IMR-90 (cell line): Measurements from ENCODE around the gene SYNE3. TPM values are rescaled to one million over a fixed set of nuclear protein-coding genes. Genes with fewer than 3 reads are reported as not detected.

Experiments
- ATAC-seq: fragments of 200-7000 bp; cut with Tn5 transposase; 2 replicates; pipeline ENCODE4 v1.9.1; 2020; ENCODE audit warnings: low read depth, mild to moderate bottlenecking, moderate library complexity
- BruUV-seq: library from RNA; stranded (reverse); fragments of 400-500 nt; replicated peaks from 2 replicates; lab custom pipeline; 2021; lab: Mats Ljungman, UMichigan
- CTCF ChIA-PET: fragments of 300-600 bp; formaldehyde crosslinking; extraction: SDS; loops from one replicate; lab custom pipeline; 2021; ENCODE audit warnings: antibody characterized with exemption; lab: Yijun Ruan, JAX
- POLR2A ChIA-PET: fragments of 300-600 bp; sonication (Branson Sonifier 250); formaldehyde crosslinking; loops from one replicate; lab custom pipeline; 2022; ENCODE audit warnings: antibody characterized with exemption; ENCODE audit not compliant: unreplicated experiment; lab: Charles Lee
- DNase-seq: peaks from one replicate; pipeline ENCODE4 v3.0.0; 2013
- H2AFZ ChIP-seq: replicated peaks from 2 replicates; pipeline ENCODE3; 2013; ENCODE audit warnings: low read length, mild to moderate bottlenecking; ENCODE audit not compliant: poor library complexity
- H2AK5ac ChIP-seq: 2 replicates; pipeline ENCODE4 v1.6.1; 2013; ENCODE audit warnings: low read depth, low read length, inconsistent platforms
- H2AK9ac ChIP-seq: replicated peaks from 2 replicates; pipeline ENCODE3; 2013; ENCODE audit warnings: mild to moderate bottlenecking, low read depth, low read length, moderate library complexity; ENCODE audit not compliant: poor library complexity
- H2BK120ac ChIP-seq: 2 replicates; pipeline ENCODE4 v1.6.1; 2013; ENCODE audit warnings: low read depth, low read length, inconsistent platforms
- H2BK15ac ChIP-seq: 3 replicates; pipeline ENCODE4 v1.6.1; 2013; ENCODE audit warnings: low read depth, low read length, inconsistent platforms
- H2BK20ac ChIP-seq: 2 replicates; pipeline ENCODE4 v1.6.1; 2013; ENCODE audit warnings: low read depth, mild to moderate bottlenecking, inconsistent platforms, low read length, moderate library complexity
- H2BK5ac ChIP-seq: 2 replicates; pipeline ENCODE4 v1.6.1; 2013; ENCODE audit warnings: mild to moderate bottlenecking, low read depth, low read length, inconsistent platforms; ENCODE audit not compliant: poor library complexity, severe bottlenecking
- H3K14ac ChIP-seq: replicated peaks from 2 replicates; pipeline ENCODE4 v1.6.1; 2013; ENCODE audit warnings: low read depth, low read length, inconsistent platforms
- H3K18ac ChIP-seq: 2 replicates; pipeline ENCODE4 v1.6.1; 2013; ENCODE audit warnings: low read depth, low read length, control low read depth
- H3K23ac ChIP-seq: 2 replicates; pipeline ENCODE4 v1.6.1; 2013; ENCODE audit warnings: low read depth, low read length, inconsistent platforms
- H3K27ac ChIP-seq: 2 replicates; pipeline ENCODE4 v1.5.1; 2013; ENCODE audit warnings: mild to moderate bottlenecking, control low read depth, low read length; ENCODE audit not compliant: insufficient read depth
- H3K27me3 ChIP-seq: 2 replicates; pipeline ENCODE4 v1.6.1; 2013; ENCODE audit warnings: low read length; ENCODE audit not compliant: control insufficient read depth, insufficient read depth
- H3K36me3 ChIP-seq: 2 replicates; pipeline ENCODE4 v1.6.1; 2013; ENCODE audit warnings: low read length, mixed read lengths; ENCODE audit not compliant: control insufficient read depth, insufficient read depth
- H3K4ac ChIP-seq: 2 replicates; pipeline ENCODE4 v1.6.1; 2013; ENCODE audit warnings: low read depth, low read length, inconsistent platforms
- H3K4me1 ChIP-seq: 2 replicates; pipeline ENCODE4 v1.6.1; 2013; ENCODE audit warnings: low read length, mixed read lengths; ENCODE audit not compliant: control insufficient read depth, insufficient read depth
- H3K4me2 ChIP-seq: 2 replicates; pipeline ENCODE4 v1.6.1; 2013; ENCODE audit warnings: low read depth, mild to moderate bottlenecking, control low read depth, low read length, moderate library complexity
- H3K4me3 ChIP-seq: 2 replicates; pipeline ENCODE4 v1.5.1; 2013; ENCODE audit warnings: low read depth, mild to moderate bottlenecking, control low read depth, low read length, moderate library complexity; ENCODE audit not compliant: insufficient read depth
- H3K56ac ChIP-seq: 2 replicates; pipeline ENCODE4 v1.6.1; 2013; ENCODE audit warnings: low read length, inconsistent platforms; ENCODE audit not compliant: insufficient read depth; ENCODE audit errors: extremely low read depth
- H3K79me1 ChIP-seq, 2 experiments: 2 replicates each; pipeline ENCODE4 v1.6.1; 2013; ENCODE audit warnings: low read length in 2 of 2, inconsistent platforms in 1 of 2, low read depth in 1 of 2
- H3K9ac ChIP-seq: 2 replicates; pipeline ENCODE4 v1.6.1; 2013; ENCODE audit warnings: low read depth, low read length, control low read depth
- H3K9me1 ChIP-seq: 2 replicates; pipeline ENCODE4 v1.6.1; 2013; ENCODE audit warnings: low read length, inconsistent platforms; ENCODE audit not compliant: insufficient read depth
- H3K9me3 ChIP-seq: 2 replicates; pipeline ENCODE4 v1.6.1; 2013; ENCODE audit warnings: low read length; ENCODE audit not compliant: control insufficient read depth, insufficient read depth
- H4K20me1 ChIP-seq: 2 replicates; pipeline ENCODE4 v1.6.1; 2013; ENCODE audit warnings: low read length, inconsistent platforms; ENCODE audit not compliant: insufficient read depth
- H4K5ac ChIP-seq: 2 replicates; pipeline ENCODE4 v1.6.1; 2013; ENCODE audit warnings: mild to moderate bottlenecking, low read depth, low read length, control low read depth
- H4K8ac ChIP-seq, 2 experiments: 2 replicates each; pipeline ENCODE4 v1.6.1; 2013; ENCODE audit warnings: low read depth in 2 of 2, low read length in 2 of 2, control low read depth in 1 of 2, inconsistent platforms in 1 of 2
- H4K91ac ChIP-seq: 2 replicates; pipeline ENCODE4 v1.6.1; 2013; ENCODE audit warnings: low read depth, low read length, inconsistent platforms; ENCODE audit not compliant: insufficient read depth
- BHLHE40 ChIP-seq: fragments of 150-350 bp; IDR thresholded peaks from 2 replicates; pipeline ENCODE4 v1.6.1; 2016; ENCODE audit warnings: mild to moderate bottlenecking, low read depth, low read length
- CEBPB ChIP-seq: IDR thresholded peaks from 2 replicates; pipeline ENCODE4 v1.6.1; 2012; ENCODE audit warnings: low read depth, low read length, improper control_type of control experiment
- CHD1 ChIP-seq: IDR thresholded peaks from 2 replicates; pipeline ENCODE4 v1.6.1; 2012; ENCODE audit warnings: low read depth, low read length, improper control_type of control experiment
- CTCF ChIP-seq: conservative IDR thresholded peaks from 2 replicates; pipeline ENCODE4 v1.5.1; 2012; ENCODE audit warnings: mild to moderate bottlenecking, low read depth, low read length, improper control_type of control experiment
- FOS ChIP-seq: fragments of 150-350 bp; IDR thresholded peaks from 2 replicates; pipeline ENCODE4 v1.6.1; 2016; ENCODE audit warnings: low read depth, low read length
- MAFK ChIP-seq: IDR thresholded peaks from 2 replicates; pipeline ENCODE4 v1.6.1; 2012; ENCODE audit warnings: low read depth, low read length, improper control_type of control experiment
- MXI1 ChIP-seq: IDR thresholded peaks from 2 replicates; pipeline ENCODE4 v1.6.1; 2012; ENCODE audit warnings: low read depth, mild to moderate bottlenecking, low read length, moderate library complexity, borderline replicate concordance
- NFE2L2 ChIP-seq: fragments of 150-350 bp; IDR thresholded peaks from 2 replicates; pipeline ENCODE4 v1.6.1; 2016; ENCODE audit warnings: low read depth, mild to moderate bottlenecking, low read length
- RAD21 ChIP-seq: IDR thresholded peaks from 2 replicates; pipeline ENCODE4 v1.6.1; 2012; ENCODE audit warnings: low read length, improper control_type of control experiment
- RFX5 ChIP-seq: IDR thresholded peaks from 2 replicates; pipeline ENCODE4 v1.8.0; 2012; ENCODE audit warnings: low read depth, mild to moderate bottlenecking, low read length, moderate library complexity
- SMC3 ChIP-seq: fragments of 150-350 bp; IDR thresholded peaks from 2 replicates; pipeline ENCODE4 v1.6.1; 2016; ENCODE audit warnings: low read depth, mild to moderate bottlenecking, antibody characterized with exemption, low read length, moderate library complexity
- USF2 ChIP-seq: fragments of 150-350 bp; IDR thresholded peaks from 2 replicates; pipeline ENCODE4 v1.6.1; 2017; ENCODE audit warnings: mild to moderate bottlenecking, antibody characterized with exemption, low read length, low read depth
- WGBS, 2 experiments: methylation state at CpG; one replicate each; pipeline versions ENCODE4 v1.1.5 to v1.1.7; 2013; ENCODE audit warnings: missing lambda C conversion rate in 2 of 2; ENCODE audit not compliant: insufficient read length in 1 of 2; ENCODE audit errors: extremely low coverage in 2 of 2; 5-methylcytosine and 5-hydroxymethylcytosine counted together
- dilution Hi-C: fragments of 300-500 bp; cut with HindIII; formaldehyde crosslinking; loops from one replicate; pipeline ENCODE4 v1.14.3; 2018; ENCODE audit warnings: low sequenced_read_pairs; ENCODE audit not compliant: unreplicated experiment
- in situ Hi-C: fragments of 300-500 bp; cut with MboI; formaldehyde crosslinking; loops from 3 replicates; pipeline ENCODE4 v1.14.3; 2019; ENCODE audit warnings: low sequenced_read_pairs, inconsistent platforms, mixed read lengths
- intact Hi-C: fragments of 100-400 bp; cut with micrococcal nuclease; formaldehyde crosslinking; loops from 2 replicates; pipeline ENCODE4 v1.10.0; 2022
- polyA plus RNA-seq, 3 experiments: library from polyadenylated mRNA; depleted of rRNA; stranded (reverse); fragments of >200 nt; gene quantifications; 2 replicates each; pipeline ENCODE4 v1.2.3, GENCODE V29; 2012; ENCODE audit warnings: low replicate concordance in 1 of 3
- total RNA-seq: library from RNA; depleted of rRNA; stranded (reverse); fragments of >200 nt; gene quantifications from 2 replicates; pipeline ENCODE4 v1.2.3, GENCODE V29; 2012
- TF ChIP-seq, protein P1 (sequence below): fragments of 150-350 bp; IDR thresholded peaks from 2 replicates; pipeline ENCODE4 v1.6.1; 2016; ENCODE audit warnings: low read depth, mild to moderate bottlenecking, low read length, moderate library complexity, borderline replicate concordance

The SYNE3 gene
- total and polyA plus RNA-seq, 2 of the 4 experiments (the other 2 are of a cell fraction) = 2.9 to 5.0 TPM

- H2BK15ac ChIP-seq = peak overlapping the region; percentile 95; the same call in 1 of the 3 replicates
- H3K36me3 ChIP-seq = no peaks in the 10 kb centered on the region
- peak overlapping the region; percentile 29 for H4K5ac ChIP-seq
- H3K18ac ChIP-seq = peak overlapping the region; percentile 96; the same call in 1 of the 2 replicates
- H3K27ac ChIP-seq = peak overlapping the region; percentile 77; the same call in 1 of the 2 replicates
- CTCF ChIA-PET = interaction anchor here (0.6 to 4.2 kb wide), 22 partner anchors 9 to 441 kb away, joined by 3 to 23 read pairs (median 4); partner anchors contain the start of gene SYNE3
- no peak overlapping the region for H2AFZ ChIP-seq
- dilution Hi-C loops = no loop called here
- H3K14ac ChIP-seq = peak overlapping the region; percentile 83; the same call in 1 of the 2 replicates
- H3K4me3 ChIP-seq = no peak overlapping the region
- DNase-seq = peak; percentile 84
- ATAC-seq = peak; percentile 62
- POLR2A ChIA-PET = interaction anchor here (0.7 kb wide), 1 partner anchor 70 kb away, joined by 3 read pairs; no protein-coding TSS in a partner anchor
- no peaks in the 10 kb centered on the region for H3K27me3 ChIP-seq
- in situ Hi-C loops = loop anchor here (5.0 to 25.0 kb wide), 2 partner anchors 85 to 735 kb away; partner anchors contain the start of gene BDKRB1
- H4K8ac ChIP-seq = peak overlapping the region in 1 of 2 experiments; percentile 93; a peak in 2 of 4 replicates
- H4K20me1 ChIP-seq = peaks cover 9% of the 10 kb centered on the region; the same call in 1 of the 2 replicates
- BruUV-seq = no TSS peak
- H3K79me1 ChIP-seq = peaks cover 18 to 69% of the 10 kb centered on the region in 2 experiments
- peak overlapping the region; percentile 85; the same call in 1 of the 2 replicates for H2AK5ac ChIP-seq
- H3K56ac ChIP-seq = no peak overlapping the region
- peak overlapping the region; percentile 95; the same call in 1 of the 2 replicates for H3K4me2 ChIP-seq
- peak overlapping the region; percentile 83 for H2BK20ac ChIP-seq
- no peaks in the 10 kb centered on the region for H3K9me3 ChIP-seq
- H4K91ac ChIP-seq = peak overlapping the region; percentile 83; the same call in 1 of the 2 replicates
- H3K4me1 ChIP-seq = peaks cover 39% of the 10 kb centered on the region
- peak overlapping the region; percentile 97; the same call in 1 of the 2 replicates for H3K4ac ChIP-seq
- no peak overlapping the region for H3K9ac ChIP-seq
- no CpG with 5 or more reads among the region's 4 CpGs for WGBS, 2 experiments
- H2BK5ac ChIP-seq = peak overlapping the region; percentile 91
- peak overlapping the region; percentile 94; the same call in 1 of the 2 replicates for H3K23ac ChIP-seq
- H2BK120ac ChIP-seq = peak overlapping the region; percentile 94
- intact Hi-C loops = loop anchor here (1.0 to 5.0 kb wide), 2 partner anchors 65 to 85 kb away; no protein-coding TSS in a partner anchor
- peaks cover 26% of the 10 kb centered on the region for H3K9me1 ChIP-seq
- no peak overlapping the region for H2AK9ac ChIP-seq
- TF ChIP-seq CTCF (peak; percentile 89), RAD21 (peak; percentile 76), MAFK (no peak), RFX5 (no peak), BHLHE40 (no peak), NFE2L2 (no peak), MXI1 (no peak), FOS (0 out of 2 replicates have a peak, but pooled peaks have one; percentile 17), CEBPB (peak; percentile 40; the same call in 1 of the 2 replicates), CHD1 (no peak), USF2 (no peak), SMC3 (peak; percentile 81)
- TF ChIP-seq, protein P1, sequence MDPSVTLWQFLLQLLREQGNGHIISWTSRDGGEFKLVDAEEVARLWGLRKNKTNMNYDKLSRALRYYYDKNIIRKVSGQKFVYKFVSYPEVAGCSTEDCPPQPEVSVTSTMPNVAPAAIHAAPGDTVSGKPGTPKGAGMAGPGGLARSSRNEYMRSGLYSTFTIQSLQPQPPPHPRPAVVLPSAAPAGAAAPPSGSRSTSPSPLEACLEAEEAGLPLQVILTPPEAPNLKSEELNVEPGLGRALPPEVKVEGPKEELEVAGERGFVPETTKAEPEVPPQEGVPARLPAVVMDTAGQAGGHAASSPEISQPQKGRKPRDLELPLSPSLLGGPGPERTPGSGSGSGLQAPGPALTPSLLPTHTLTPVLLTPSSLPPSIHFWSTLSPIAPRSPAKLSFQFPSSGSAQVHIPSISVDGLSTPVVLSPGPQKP = no peak
These were observed 11.0 kb upstream of the SYNE3 start for GRCh38 chr14:95527387-95528002.
